Measurements from ENCODE around the gene PCK1.

PCK1 gene

DNA sequence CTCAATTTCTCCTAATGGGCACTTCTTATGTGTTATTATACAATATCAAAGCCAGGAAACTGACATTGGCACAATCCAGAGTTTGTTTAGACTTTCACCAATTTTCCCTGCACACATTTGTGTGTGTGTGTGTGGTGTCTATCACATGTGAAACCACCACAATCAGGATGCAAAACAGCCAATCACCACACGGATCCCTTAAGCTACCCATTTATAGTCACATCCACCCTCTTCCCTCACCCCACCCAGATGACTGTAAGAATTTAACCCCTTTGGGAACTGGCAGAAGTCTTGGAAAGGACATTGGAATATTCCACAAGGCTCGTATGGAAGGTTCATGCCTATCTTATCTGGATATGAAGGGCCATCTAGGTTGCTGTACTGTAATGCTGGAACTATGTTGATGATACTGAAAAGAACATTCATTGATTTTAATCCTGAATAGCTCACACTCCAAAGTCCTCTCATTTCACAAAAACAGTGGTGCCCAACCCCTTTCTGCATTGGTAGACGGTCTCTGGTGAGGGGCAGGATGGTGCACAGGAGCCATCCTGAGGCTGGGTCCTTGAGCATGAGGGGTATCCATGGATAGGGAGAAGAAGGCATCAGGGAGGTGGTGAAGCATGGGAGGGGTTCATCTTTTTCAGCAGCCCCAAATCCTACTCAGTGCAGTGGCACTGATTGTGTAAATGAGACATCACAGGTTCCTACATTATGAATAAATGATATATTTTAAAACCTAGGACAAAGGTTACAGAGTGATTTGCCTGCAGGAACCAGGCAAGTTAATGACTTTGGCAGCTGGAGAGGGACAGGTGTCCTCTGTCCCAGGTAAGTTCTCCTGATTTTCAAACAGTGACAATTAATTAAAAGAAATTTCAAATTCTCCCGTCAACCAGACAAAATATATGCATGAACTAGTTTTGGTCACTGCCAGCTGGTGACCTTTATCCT lies 23.9 kb upstream of the PCK1 start:
- no peak for DNase-seq

DNA sequence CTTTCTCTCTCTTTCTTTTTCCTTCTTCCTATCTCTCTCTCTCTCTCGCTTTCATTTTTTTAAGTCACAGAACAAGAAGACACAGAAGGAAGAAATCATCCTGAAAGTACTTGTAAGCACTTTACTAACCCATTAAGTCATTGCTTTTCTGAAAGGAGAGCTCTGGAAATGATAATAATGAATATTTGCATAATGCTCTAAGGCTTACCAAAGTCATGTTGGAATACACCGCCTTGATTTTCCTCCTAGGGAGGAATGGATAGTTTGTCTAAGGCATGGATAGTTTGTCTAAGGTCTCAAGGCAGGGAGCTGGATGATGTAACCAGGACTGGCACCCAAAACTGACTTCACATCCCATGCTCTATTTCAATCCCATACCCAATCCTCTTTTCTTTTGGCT lies 23.1 kb upstream of the PCK1 start:
- DNase-seq: no peak

DNA sequence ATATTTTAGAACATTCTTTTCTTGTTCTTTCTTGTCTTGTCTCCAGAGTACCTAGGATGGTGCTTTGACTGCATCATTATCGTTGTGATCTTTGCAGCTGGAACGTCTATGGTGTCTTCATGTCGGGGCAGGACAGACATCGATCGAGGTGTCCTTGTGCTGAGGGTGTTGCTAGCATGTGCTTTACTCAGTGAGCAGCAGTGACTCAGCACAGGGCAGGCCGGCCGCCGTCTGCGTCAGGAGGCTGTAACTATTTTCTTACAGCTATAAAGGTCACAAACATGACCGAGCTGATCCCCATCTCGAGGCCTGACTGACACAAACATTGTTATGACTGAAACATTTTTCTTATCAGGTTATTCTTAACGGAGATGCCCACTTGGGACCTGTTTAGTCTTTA lies 21.0 kb upstream of the PCK1 start:
- DNase-seq: no peak

DNA sequence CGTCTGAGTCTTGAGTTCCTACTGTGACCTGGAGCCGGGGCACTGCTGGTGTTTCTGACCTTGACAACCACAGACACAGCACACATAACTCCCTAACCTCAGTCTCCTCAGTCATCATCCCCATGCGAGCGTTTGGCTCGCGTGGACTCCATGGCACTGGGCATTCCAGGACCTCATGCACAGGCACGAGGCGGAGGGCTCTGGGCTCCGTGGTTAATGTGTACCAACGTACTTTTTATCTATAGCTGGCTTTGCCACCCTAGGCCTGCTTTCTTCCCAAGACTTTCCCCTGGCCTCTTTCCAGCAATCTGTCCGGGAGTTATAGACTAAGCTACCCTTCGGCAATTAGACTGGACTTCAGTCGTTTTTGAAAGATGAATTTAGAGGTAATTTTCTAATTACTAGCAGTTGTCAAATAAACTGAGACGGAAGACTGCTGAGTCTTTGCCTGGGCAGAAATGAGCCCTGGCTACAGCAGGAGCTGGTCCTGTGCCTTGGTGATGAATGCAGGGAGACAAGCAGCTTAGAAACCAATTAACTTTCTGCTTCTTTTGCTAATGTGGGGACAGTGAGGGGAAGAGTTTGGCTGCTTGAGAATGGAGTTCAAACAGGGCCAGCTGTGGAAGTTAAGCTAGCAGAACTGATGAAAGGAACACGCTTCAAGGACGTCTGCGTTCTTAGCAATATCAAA lies 19.9 kb upstream of the PCK1 start:
- DNase-seq: no peak

DNA sequence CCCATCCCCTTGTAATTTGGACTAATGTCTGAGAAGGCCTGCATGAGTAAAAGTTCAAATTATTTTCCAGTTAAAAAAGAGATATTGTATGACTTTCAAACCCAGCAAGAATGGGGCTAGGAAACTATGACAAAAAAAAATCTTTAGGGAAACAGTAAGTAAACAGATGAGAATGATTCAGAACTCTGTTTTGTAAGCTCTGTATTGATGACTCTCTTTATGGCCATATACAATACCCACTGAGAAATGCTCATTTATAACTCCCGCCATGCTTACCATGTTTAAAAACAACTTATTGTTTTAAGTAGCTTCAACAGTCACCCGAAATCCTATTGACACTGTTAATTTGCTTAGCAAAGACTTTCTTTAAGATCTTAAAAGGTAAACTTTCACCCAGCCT lies 17.2 kb upstream of the PCK1 start:
- DNase-seq: no peak

DNA sequence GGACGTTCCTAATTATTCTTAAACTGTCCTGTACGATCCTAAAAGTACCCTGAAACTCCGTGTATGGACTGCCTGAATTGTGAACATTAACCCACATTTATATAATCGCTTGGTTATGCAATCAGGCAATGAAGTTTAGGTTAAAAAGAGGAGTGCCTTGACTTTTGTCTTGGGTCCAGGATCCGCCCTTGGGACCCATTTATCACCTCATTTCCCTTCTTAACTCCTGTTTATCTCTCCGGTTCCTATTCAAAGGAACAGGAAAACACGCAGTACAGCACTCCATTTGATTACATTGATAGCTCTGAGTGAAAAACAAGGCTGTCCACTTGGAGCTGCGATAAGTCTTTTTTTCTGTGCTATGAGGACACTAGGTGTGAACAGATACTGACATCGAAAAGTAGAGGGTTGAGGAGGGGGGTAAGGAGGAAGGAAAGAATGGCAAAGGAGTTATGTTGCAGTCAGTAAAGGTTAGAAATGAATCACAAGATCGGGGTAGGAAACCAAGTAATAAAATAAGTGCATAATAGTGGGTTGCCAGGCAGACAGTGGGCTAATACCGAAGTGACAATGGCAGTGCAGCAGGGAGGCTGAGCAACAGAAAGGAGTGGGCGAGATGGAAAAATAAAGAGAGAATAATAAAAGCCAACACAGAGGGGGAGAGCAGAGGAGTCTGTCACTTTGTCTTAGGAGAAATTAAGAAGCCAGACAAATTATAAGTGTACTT lies 15.9 kb upstream of the PCK1 start:
- DNase-seq: no peak

DNA sequence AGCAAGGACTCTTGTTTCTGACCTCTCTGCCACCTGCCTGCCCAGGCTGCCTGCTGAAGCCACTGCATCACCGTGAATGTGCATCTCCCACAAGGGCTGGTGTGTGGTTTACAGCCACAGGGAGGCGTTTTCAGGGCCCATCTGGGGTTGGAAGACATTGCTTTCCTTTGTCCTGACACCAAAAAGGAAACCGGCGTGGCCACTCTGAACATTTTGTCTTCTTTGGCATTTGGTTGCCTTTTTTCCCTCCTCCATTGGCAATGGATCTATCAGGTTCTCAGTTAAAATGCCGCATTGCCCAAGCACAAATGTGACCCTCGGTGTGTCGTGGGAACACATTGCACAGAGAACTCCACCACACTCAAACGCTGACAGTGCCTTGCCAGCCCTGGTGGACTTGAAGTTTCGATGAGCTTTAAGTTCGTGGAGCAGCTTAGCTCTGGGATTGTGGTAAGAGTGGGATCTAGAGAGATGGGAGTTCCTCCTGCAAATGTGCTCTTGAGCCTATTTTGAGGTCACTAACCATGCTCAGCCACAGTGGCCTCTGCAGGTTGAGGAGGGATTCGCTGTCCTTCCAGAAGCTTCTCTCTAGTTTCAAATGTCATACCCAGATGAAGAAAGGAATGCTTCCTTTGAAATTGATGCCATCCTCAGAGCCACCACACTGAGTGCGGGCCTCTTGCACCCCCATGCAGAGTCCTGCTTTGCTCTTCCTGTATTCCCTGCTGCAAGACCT lies 14.8 kb upstream of the PCK1 start:
- no peak for DNase-seq

DNA sequence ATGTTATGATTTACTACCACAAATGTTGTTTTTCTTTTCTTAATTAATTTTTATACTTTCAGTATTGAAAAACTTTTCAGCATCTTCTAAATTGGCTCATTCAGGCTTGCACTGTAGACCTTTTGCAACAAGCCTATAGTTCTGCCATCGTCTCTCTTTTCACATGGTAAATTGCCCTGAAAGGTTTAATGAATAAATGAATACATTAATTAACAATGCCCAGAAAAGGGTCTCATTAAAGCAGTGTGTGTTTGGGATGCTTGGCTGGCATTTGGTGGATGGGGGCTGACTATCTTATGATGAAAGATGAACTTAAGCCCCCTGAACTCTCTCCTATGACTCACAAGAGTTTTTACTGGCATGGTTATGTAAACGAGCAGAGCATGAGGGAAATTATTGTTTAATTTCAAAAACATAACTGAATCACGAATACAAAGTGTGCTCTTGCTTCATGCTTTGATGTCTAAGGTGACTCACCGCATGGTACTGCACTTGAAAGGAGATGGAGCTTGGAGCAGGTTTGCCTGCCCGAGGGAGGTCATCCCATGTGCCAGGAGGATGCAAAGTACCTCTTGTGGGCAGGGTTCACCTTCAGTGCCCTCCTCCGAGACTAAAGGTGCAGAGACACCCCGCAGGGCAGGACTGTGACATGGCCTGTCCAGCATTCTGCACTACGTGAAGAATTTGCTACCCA lies 13.8 kb upstream of the PCK1 start:
- no peak for DNase-seq

DNA sequence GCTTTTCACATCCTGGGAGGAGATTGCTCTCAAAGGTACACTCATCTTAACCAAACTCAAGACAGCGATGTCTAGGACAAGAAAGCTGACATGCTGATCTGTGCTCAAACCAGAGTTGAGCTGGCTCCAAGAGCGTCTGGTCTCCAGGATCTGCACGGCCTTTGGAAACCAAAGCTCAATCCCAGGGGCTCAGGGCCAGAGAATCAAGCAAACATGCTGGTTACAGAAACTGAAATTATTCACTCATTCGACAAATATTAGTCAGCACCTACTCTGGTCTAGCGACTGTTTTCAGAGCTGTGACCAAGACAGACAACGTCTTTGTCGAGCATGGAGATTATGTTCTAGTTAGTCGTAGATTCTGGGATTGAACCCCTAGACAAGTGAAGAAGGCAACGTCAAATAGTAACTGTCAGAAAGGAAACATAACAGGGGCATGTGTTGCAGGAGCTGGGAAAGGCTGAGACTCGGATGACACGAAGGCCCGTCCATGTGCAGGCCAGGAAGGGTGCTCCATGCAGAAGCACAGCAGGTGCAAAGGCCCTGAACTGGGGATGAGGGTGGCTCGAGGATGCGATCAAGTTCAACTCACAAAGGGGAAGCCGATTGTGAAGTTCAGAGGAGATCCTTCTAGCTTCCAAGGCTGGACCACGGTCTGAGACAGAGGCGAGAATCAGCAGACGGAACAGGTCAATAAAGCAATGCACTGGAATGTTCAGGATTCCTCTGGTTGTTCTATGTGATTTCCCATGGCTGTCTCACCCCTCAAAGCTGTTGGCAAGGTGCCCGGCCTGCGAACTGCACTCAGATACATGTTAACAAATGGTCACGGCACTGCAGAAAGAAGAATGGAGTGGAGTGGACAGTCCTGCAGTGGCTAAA lies 12.5 kb upstream of the PCK1 start:
- no peak for DNase-seq

DNA sequence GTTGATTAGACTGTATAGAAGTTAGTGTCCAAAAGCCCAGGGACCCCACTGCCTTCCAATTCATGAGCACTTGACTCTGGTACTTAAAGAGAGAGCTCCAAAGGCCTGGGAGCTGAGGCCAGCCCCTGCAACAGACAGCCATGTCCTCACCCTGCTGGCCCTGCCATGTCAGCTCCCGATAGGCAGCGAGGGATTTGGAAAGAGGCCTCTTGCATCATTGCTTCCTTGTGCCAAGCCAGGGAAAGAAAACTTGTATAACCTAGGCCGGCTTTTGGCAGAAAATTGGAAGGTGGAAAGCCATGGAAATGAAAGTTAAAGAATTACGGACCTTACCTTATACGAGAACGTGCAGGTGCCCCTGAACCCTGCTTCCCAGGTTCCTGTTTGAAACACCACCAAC lies 8.4 kb upstream of the PCK1 start:
- DNase-seq: no peak

DNA sequence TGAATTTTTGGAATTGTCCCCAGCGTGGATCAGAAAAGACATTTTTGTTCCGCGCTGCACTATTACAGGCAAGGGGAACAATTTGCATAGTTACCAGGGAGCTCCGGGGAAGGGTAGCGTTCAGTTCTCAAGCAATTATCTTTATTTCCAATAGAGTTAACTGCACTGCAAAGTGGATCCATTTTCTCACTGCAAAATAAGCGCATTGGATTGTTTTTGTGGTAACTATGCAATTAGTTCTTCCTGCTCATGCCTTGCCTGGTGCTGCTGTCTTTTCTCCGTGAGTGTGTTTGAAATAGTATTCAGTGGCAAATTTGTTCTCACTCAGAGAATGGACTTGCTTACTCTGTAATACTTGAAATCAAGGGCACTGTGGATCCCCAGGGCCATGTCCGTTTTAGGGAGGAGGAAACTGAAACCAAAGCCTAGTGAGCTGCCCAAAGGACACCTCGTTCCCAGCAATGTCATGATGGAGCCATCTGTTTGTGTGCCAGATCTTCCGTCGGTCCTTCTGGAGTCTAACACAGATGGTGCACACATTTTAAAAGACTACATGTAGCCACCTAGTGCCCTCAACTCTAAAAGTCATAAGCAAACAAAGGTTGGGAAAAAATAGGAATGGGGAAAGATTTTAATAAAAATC lies 7.4 kb upstream of the PCK1 start:
- DNase-seq: no peak

DNA sequence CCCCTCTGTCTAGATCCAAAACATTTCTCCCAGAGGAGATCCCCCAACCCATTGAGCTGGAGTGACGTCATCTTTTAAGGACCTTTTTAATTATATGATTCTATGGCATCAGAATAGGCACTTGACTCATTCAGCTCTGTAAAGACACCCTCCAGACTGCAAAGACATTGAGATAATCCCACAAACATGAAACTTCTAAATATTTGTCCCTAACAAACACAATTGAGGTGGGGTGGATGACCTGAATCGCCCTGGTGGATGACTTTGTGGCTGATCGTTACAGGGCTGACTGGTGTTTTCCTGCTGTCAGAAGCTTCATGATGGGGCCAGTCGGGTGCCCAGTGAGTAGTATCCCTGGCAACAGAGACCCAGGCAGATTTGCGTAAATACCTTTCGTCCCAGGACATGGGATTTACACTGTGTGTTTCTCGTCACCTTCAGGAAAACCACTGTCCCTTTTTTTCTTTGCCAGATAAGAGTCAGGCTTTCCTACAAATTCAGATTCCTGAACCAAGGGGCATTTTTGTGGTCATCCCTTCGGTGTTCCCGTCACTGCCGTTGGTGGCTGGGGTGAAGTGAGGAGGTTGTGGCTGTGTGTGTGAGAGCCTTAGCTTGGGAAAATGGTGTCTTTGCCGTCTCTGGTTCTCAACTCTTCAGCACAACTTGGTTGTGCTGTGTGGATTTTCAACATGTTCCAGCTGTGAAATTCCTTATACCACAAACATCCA lies 5.3 kb upstream of the PCK1 start:
- DNase-seq: no peak

DNA sequence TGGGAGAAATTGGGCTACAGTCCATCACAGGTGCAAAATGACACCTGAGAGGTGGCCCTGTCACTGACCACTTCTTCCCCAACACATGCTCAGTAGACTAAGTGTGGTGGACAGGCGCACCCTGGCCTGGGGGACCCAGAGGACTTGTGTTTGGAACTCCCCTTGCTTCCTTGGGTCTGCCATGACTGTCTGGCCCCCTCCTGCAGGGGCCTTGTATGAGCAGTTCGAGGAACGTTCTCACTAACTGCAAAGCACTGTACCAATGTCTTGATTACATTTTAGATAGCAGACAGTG lies 4.0 kb upstream of the PCK1 start:
- DNase-seq: no peak

DNA sequence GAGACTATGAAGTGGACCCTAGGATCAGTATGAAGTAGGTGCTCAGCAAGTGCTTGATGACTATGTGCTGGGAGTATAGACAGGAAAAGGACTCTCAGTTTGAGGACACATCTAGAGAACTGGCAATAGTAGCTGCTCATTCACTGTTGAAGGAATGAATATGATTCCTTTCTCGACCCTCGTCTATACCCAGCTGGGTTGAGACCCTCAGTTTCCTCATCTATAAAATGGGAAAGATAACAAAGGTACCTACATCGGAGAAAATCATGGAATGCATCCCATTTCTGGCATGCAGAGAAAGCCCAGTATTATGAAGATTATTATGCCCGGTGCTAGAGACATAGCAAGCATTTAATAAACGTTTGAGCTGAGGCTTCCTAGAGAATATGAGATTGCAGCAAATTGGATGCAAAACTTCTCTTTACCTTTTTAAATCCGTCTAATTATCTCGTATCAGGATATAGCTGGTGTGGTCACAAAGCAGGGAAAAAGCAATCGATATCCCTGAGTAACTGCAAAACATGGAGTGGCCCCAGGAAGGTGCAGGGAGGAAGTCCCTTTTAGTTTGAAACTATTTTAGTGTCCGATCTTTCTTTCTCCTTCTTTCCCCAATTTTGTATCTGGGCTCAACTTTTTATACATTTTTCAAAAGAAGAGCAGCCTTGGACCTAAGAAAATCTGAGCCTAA lies 2.8 kb upstream of the PCK1 start:
- no peak for DNase-seq

DNA sequence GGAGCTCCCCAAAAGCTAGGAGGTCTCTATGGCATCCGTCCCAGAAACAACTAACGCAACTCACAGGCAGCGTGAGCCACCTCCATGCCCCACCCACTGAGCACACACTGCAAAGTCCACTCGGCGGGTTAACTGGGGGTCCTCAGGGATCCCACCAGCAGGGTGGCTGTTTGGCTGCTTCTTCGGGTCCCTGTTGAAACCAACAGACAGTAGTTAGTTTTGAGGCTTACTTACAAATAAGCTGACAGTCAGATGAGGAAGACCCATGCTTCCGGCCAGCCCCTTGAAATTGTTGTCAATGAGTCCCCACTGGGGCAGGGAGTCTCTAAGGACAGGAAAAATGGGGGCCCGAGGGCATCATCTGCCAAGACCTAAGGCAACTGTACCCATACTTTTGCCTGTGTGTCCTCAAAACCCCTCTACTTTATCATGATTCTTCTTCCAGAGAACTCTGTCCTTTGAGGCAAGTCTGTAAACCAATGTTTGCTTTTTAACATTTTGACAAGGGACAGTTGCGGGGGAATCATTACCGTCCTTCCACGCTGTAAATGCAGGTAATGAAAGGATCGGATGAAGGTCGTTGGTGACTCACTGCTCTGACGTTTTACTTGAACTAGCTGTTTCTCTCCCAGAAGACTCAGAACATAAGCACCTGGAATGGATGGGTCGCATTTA lies 2.2 kb upstream of the PCK1 start:
- DNase-seq: no peak

DNA sequence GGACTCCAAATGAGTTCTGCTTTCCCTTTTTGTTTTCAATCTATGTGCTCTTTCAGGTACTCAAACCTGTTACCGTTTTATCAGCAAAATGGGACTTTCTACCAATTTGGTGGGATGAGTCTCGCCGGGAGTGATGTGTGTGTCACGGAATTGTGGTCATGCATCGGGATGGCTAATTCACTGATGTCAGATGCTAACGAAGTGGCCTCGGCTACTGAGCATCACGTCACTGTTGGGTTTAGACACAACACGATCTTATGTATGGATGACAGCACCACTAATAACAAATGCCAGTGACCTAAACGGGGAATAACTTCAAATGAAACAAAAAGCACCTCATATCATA lies 1.6 kb upstream of the PCK1 start:
- DNase-seq: no peak

DNA sequence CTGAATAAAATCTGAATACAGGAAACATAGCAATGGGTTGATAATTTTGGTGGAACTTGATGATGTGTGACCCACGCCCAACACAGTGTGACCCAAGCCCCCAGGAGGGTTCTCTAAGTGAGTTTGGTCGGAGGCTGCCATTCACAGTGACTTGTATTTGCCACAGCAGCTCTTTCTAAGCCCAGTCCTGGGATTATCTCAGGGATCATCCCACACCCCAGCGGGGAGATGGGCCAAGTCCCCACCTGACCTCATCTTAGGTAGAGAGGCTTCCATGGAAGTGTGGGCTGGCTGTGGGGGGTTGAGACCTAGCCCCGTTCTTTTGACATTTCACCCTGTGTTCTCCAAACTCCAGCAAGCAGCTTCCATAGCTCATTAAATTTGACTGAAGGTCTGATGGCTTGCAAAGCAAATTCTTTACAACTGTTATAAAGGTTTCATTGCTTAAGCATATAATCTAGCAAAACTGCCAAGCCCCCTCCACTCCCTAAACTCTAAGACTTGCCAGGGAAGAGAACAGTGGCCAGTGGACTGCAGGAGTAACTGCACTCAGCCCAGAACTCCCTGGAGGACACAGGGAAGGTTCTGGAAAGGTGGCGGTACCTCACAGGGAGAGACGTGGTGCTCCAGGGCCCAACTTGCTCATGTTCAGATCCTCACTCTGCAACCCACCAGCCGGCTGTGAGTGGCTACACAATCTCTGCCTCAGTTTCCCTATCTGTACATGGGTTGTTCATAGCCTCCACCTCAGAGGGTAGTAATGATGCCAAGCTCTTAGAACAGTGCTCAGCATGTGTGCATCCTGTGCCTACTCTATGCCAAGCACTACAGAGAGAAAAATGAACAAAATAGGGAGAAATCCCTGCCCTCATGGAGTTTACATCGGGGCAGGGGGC lies 1.0 kb upstream of the PCK1 start:
- no peak for DNase-seq
